Measurements from ENCODE around the gene FAM174C.

Gene FAM174C

DNA sequence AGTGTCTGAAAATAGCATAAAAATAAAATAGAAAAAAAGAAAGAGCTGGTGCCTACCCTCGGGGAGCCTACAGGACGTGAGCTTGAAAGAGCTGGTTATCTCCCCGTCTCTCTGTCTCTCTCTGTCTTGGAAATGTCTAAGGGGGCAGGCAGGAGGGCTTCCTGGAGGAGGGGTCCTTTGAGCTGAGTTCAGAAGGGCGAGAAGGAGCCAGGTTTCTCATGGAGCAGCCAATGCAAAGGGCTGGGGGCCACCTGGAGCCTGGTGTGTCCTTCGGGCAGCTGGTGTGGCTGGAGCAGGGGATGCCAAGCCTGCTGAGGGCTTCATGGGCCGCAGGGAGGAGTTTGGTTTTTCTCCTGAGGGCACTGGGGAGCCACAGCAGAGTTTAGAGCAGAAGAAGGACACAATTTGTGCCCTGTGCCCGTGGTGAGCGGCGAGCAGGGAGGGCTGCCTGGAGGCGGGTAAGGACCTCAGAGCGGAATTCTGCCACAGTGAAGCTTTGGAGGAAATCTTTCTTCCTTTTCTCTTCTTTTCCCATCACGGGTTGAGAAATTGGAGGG lies 49.0 kb downstream of the FAM174C start:
- Histone ChIP-seq H3K27me3 (ENCODE audit: insufficient read depth, low read length) (no peaks in the 10 kb centered on the region), H3K36me3 (ENCODE audit: insufficient read depth, low read length) (no peaks in the 10 kb centered on the region), H3K27ac (ENCODE audit: low read depth, low read length) (no peak overlapping the region), H3K79me2 (ENCODE audit: control insufficient read depth, insufficient read depth, low read length, unreplicated experiment) (no peaks in the 10 kb centered on the region), H3K4me1 (ENCODE audit: control insufficient read depth, insufficient read depth, low read length, unreplicated experiment) (no peaks in the 10 kb centered on the region), H2AFZ (ENCODE audit: low read length, unreplicated experiment) (no peak overlapping the region), H3K4me3 (ENCODE audit: low read depth, low read length) (peak overlapping the region; percentile 71)

- Histone ChIP-seq H2AFZ (ENCODE audit: low read length, unreplicated experiment) (peak overlapping the region; percentile 80), H3K79me2 (ENCODE audit: control insufficient read depth, insufficient read depth, low read length, unreplicated experiment) (no peaks in the 10 kb centered on the region), H3K27ac (ENCODE audit: low read depth, low read length) (no peak overlapping the region), H3K4me3 (ENCODE audit: low read depth, low read length) (peak overlapping the region; percentile 71), H3K27me3 (ENCODE audit: insufficient read depth, low read length) (no peaks in the 10 kb centered on the region), H3K4me1 (ENCODE audit: control insufficient read depth, insufficient read depth, low read length, unreplicated experiment) (no peaks in the 10 kb centered on the region), H3K36me3 (ENCODE audit: insufficient read depth, low read length) (no peaks in the 10 kb centered on the region)
Observed at GRCh38 chr19:1324806-1325567, 49.7 kb downstream of the FAM174C start.

- H3K4me1 ChIP-seq (ENCODE audit: control insufficient read depth, insufficient read depth, low read length, unreplicated experiment) = no peaks in the 10 kb centered on the region
- H2AFZ ChIP-seq (ENCODE audit: low read length, unreplicated experiment) = peak overlapping the region; percentile 80
- H3K27ac ChIP-seq (ENCODE audit: low read depth, low read length) = no peak overlapping the region
- H3K36me3 ChIP-seq (ENCODE audit: insufficient read depth, low read length) = no peaks in the 10 kb centered on the region
- H3K79me2 ChIP-seq (ENCODE audit: control insufficient read depth, insufficient read depth, low read length, unreplicated experiment) = no peaks in the 10 kb centered on the region
- peak overlapping the region; percentile 71 for H3K4me3 ChIP-seq (ENCODE audit: low read depth, low read length)
- no peaks in the 10 kb centered on the region for H3K27me3 ChIP-seq (ENCODE audit: insufficient read depth, low read length)
Observed at GRCh38 chr19:1325568-1326294, 50.4 kb downstream of the FAM174C start.

DNA sequence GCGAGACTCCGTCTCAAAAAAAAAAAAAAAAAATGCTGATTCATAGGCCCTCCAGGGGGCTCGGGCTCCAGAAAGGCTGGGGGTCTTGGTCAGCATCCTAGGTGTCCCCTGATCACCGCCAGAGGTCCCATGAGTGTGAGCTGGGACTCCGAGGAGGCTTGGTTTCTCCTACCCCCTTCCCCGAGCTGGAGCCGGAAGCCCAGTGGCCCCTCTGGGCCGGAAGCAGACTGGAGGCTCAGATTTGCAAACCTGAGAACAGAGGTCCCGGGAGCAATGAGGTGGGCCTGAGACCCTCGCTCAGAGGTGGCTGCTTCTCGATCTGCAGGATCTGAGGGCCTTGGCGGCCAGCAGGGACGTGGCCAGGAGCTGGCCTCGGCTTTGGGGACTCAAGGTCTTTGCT lies 51.8 kb downstream of the FAM174C start:
- Histone ChIP-seq H2AFZ (ENCODE audit: low read length, unreplicated experiment) (no peak overlapping the region), H3K79me2 (ENCODE audit: control insufficient read depth, insufficient read depth, low read length, unreplicated experiment) (no peaks in the 10 kb centered on the region), H3K27ac (ENCODE audit: low read depth, low read length) (no peak overlapping the region), H3K27me3 (ENCODE audit: insufficient read depth, low read length) (no peaks in the 10 kb centered on the region), H3K4me1 (ENCODE audit: control insufficient read depth, insufficient read depth, low read length, unreplicated experiment) (no peaks in the 10 kb centered on the region), H3K4me3 (ENCODE audit: low read depth, low read length) (no peak overlapping the region), H3K36me3 (ENCODE audit: insufficient read depth, low read length) (no peaks in the 10 kb centered on the region)
